Measurements from ENCODE around the gene RND2. TPM values are rescaled to one million over a fixed set of nuclear protein-coding genes. Genes with fewer than 3 reads are reported as not detected.

RND2 gene
- total and polyA plus RNA-seq, 2 of the 13 experiments (the other 11 are each of a cell fraction or from before 2014, with no cell fraction given): 0.05 to 0.11 TPM

DNA sequence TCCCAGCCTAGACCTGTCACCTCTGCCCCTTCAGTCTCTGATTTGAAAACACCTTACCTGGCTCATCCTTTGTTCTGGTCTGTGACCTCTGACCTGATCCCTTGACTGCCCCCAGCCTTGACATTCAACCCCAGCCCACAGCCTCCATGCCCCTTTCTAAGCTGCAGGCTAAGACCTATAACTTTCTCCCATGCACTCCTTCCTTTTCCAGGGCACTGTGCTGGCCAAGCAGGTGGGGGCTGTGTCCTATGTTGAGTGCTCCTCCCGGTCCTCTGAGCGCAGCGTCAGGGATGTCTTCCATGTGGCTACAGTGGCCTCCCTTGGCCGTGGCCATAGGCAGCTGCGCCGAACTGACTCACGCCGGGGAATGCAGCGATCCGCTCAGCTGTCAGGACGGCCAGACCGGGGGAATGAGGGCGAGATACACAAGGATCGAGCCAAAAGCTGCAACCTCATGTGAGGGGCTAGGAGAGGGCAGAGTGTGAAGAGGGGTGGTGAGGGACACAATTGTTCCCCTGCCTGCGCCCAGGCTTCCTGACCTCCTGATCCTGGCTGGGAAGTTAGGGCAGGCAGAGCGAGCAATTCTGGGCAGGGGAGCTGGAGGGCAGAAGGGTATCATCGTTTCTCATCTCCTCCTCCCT lies 3.3 kb downstream of the RND2 start (continued):
- TF ChIP-seq, protein P1, sequence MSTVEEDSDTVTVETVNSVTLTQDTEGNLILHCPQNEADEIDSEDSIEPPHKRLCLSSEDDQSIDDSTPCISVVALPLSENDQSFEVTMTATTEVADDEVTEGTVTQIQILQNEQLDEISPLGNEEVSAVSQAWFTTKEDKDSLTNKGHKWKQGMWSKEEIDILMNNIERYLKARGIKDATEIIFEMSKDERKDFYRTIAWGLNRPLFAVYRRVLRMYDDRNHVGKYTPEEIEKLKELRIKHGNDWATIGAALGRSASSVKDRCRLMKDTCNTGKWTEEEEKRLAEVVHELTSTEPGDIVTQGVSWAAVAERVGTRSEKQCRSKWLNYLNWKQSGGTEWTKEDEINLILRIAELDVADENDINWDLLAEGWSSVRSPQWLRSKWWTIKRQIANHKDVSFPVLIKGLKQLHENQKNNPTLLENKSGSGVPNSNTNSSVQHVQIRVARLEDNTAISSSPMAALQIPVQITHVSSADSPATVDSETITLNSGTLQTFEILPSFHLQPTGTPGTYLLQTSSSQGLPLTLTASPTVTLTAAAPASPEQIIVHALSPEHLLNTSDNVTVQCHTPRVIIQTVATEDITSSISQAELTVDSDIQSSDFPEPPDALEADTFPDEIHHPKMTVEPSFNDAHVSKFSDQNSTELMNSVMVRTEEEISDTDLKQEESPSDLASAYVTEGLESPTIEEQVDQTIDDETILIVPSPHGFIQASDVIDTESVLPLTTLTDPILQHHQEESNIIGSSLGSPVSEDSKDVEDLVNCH (CRISPR knock-in tag; IDR thresholded peaks at IDR 0.05): no peak
- TF ChIP-seq HES4 (CRISPR knock-in tag; IDR thresholded peaks at IDR 0.05; ENCODE audit: borderline replicate concordance) (0 out of 2 replicates have a peak, but pooled peaks have one; percentile 62), ZNF274 (CRISPR knock-in tag; IDR thresholded peaks at IDR 0.05) (peak; percentile 78; the same call in 1 of the 2 replicates), ZNF616 (CRISPR knock-in tag; IDR thresholded peaks at IDR 0.05; ENCODE audit: low read depth) (no peak), GFI1 (CRISPR knock-in tag; IDR thresholded peaks at IDR 0.05; ENCODE audit: borderline replicate concordance) (peak; percentile 75), ZNF619 (CRISPR knock-in tag; IDR thresholded peaks at IDR 0.05) (0 out of 2 replicates have a peak, but pooled peaks have one; percentile 35), ZIK1 (CRISPR knock-in tag; IDR thresholded peaks at IDR 0.05; ENCODE audit: borderline replicate concordance, low read depth) (0 out of 2 replicates have a peak, but pooled peaks have one; percentile 18), NFYB (CRISPR knock-in tag; IDR thresholded peaks at IDR 0.05) (no peak), CENPT (CRISPR knock-in tag; IDR thresholded peaks at IDR 0.05; ENCODE audit: low read depth) (peak; percentile 21; the same call in 1 of the 2 replicates), RNF2 (conservative IDR thresholded peaks at IDR 0.05; ENCODE audit: low read depth) (no peak), SMAD1 (CRISPR knock-in tag; IDR thresholded peaks at IDR 0.05; ENCODE audit: borderline replicate concordance, low read depth) (no peak; the same call in 1 of the 2 replicates)
- TF ChIP-seq, protein P2, sequence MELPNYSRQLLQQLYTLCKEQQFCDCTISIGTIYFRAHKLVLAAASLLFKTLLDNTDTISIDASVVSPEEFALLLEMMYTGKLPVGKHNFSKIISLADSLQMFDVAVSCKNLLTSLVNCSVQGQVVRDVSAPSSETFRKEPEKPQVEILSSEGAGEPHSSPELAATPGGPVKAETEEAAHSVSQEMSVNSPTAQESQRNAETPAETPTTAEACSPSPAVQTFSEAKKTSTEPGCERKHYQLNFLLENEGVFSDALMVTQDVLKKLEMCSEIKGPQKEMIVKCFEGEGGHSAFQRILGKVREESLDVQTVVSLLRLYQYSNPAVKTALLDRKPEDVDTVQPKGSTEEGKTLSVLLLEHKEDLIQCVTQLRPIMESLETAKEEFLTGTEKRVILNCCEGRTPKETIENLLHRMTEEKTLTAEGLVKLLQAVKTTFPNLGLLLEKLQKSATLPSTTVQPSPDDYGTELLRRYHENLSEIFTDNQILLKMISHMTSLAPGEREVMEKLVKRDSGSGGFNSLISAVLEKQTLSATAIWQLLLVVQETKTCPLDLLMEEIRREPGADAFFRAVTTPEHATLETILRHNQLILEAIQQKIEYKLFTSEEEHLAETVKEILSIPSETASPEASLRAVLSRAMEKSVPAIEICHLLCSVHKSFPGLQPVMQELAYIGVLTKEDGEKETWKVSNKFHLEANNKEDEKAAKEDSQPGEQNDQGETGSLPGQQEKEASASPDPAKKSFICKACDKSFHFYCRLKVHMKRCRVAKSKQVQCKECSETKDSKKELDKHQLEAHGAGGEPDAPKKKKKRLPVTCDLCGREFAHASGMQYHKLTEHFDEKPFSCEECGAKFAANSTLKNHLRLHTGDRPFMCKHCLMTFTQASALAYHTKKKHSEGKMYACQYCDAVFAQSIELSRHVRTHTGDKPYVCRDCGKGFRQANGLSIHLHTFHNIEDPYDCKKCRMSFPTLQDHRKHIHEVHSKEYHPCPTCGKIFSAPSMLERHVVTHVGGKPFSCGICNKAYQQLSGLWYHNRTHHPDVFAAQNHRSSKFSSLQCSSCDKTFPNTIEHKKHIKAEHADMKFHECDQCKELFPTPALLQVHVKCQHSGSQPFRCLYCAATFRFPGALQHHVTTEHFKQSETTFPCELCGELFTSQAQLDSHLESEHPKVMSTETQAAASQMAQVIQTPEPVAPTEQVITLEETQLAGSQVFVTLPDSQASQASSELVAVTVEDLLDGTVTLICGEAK (IDR thresholded peaks at IDR 0.05): no peak
- TF ChIP-seq, protein P2 (CRISPR knock-in tag; IDR thresholded peaks at IDR 0.05): no peak
- TF ChIP-seq, protein P3, sequence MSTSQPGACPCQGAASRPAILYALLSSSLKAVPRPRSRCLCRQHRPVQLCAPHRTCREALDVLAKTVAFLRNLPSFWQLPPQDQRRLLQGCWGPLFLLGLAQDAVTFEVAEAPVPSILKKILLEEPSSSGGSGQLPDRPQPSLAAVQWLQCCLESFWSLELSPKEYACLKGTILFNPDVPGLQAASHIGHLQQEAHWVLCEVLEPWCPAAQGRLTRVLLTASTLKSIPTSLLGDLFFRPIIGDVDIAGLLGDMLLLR (CRISPR knock-in tag; IDR thresholded peaks at IDR 0.05): no peak
- TF ChIP-seq, protein P4, sequence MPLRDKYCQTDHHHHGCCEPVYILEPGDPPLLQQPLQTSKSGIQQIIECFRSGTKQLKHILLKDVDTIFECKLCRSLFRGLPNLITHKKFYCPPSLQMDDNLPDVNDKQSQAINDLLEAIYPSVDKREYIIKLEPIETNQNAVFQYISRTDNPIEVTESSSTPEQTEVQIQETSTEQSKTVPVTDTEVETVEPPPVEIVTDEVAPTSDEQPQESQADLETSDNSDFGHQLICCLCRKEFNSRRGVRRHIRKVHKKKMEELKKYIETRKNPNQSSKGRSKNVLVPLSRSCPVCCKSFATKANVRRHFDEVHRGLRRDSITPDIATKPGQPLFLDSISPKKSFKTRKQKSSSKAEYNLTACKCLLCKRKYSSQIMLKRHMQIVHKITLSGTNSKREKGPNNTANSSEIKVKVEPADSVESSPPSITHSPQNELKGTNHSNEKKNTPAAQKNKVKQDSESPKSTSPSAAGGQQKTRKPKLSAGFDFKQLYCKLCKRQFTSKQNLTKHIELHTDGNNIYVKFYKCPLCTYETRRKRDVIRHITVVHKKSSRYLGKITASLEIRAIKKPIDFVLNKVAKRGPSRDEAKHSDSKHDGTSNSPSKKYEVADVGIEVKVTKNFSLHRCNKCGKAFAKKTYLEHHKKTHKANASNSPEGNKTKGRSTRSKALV (CRISPR knock-in tag; IDR thresholded peaks at IDR 0.05): peak; percentile 78

Measured in HepG2 (cell line).